ENCODE results near the gene TP53I13. TPM values are rescaled to one million over a fixed set of nuclear protein-coding genes. Genes with fewer than 3 reads are reported as not detected.

The TP53I13 gene
- total and polyA plus RNA-seq, 7 experiments from 2014 or later, result 19.3 to 87.5 (median 61.7) TPM

GRCh38 chr17:29590411-29591145 lies 22.1 kb downstream of the TP53I13 start:
- H3K27me3 ChIP-seq (ENCODE audit: control insufficient read depth in 2 of 2, insufficient read depth in 2 of 2, low read length in 2 of 2), result no peaks in the 10 kb centered on the region
- H3K27me3 Mint-ChIP-seq, result no peaks in the 10 kb centered on the region
- intact Hi-C loops (cut with micrococcal nuclease), result loop anchor here (1.0 to 5.0 kb wide), 3 partner anchors 10 to 298 kb away; no protein-coding TSS in a partner anchor
- DNase-seq, result peak in 2 of 9 donors; percentile 13 to 59
- no peaks in the 10 kb centered on the region for H3K9me3 ChIP-seq (ENCODE audit: control insufficient read depth in 2 of 3, low read length in 3 of 3)
- no peaks in the 10 kb centered on the region for H3K36me3 ChIP-seq (ENCODE audit: control insufficient read depth in 2 of 3, insufficient read depth in 3 of 3, low read length in 3 of 3)
- peak overlapping the region; percentile 67 for H3K4me3 ChIP-seq (ENCODE audit: low read length)
- CTCF ChIA-PET, result interaction anchor here (0.5 to 4.5 kb wide), 6 partner anchors 10 to 340 kb away, joined by 3 to 56 read pairs (median 10); partner anchors contain the start of gene SSH2
- H3K9me3 Mint-ChIP-seq, result no peaks in the 10 kb centered on the region
- H3K27ac ChIP-seq (ENCODE audit: low read depth, low read length), result peak overlapping the region; percentile 75
- peak overlapping the region; percentile 86 to 95 (median 91) for H3K4me3 Mint-ChIP-seq
- H3K4me1 ChIP-seq (ENCODE audit: control insufficient read depth in 2 of 2, insufficient read depth in 2 of 2, low read length in 2 of 2), result peaks cover 51 to 57% of the 10 kb centered on the region in 2 donors
- no peak for ATAC-seq
- peaks cover 28 to 65% (median 58%) of the 10 kb centered on the region in 7 donors for H3K4me1 Mint-ChIP-seq
- peak overlapping the region in 8 of 9 donors; percentile 70 to 92 (median 86) for H3K27ac Mint-ChIP-seq
- no peaks in the 10 kb centered on the region for H3K36me3 Mint-ChIP-seq
- POLR2A ChIA-PET, result interaction anchor here (0.6 to 5.0 kb wide), 8 partner anchors 9 to 415 kb away, joined by 3 to 59 read pairs (median 5); partner anchors contain the start of gene ABHD15

DNA sequence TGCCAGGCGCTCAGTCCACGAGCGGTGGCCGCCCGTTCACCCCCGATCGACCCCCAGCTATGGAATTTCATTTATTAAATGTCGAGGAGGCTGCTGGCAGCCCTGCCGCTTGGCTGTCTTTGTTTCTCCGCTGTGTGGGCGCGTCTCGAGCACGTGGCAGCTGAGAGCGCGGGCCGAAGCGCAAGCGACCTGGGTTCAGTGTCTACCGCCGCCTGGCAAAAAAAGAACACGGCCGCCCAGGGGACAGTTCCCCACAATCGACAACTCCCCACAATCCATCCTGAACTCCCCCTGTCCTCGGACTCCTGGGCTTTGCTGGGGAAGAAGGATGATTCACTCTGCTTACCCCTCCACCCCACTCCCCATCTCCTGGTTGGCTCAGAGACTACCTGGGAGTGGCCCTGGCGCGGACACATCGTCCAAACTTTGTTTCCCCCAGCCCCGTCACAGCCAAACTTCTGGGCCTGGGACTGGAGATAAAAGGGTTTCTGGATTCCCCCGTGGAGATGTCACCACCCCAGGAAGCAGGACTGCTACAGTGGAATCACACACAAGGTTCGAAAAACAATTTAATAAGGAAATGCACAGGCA lies 22.7 kb downstream of the TP53I13 start:
- Mint-ChIP-seq H3K4me3 (peak overlapping the region; percentile 70 to 95 (median 88)), H3K9me3 (no peaks in the 10 kb centered on the region), H3K36me3 (no peaks in the 10 kb centered on the region), H3K27ac (peak overlapping the region in 7 of 9 donors; percentile 41 to 86 (median 65)), H3K27me3 (no peaks in the 10 kb centered on the region), H3K4me1 (peaks cover 24 to 58% (median 52%) of the 10 kb centered on the region in 7 donors)
- Histone ChIP-seq H3K36me3 (ENCODE audit: control insufficient read depth in 2 of 3, insufficient read depth in 3 of 3, low read length in 3 of 3) (no peaks in the 10 kb centered on the region), H3K9me3 (ENCODE audit: control insufficient read depth in 2 of 3, low read length in 3 of 3) (no peaks in the 10 kb centered on the region), H3K4me1 (ENCODE audit: control insufficient read depth in 2 of 2, insufficient read depth in 2 of 2, low read length in 2 of 2) (peaks cover 50% of the 10 kb centered on the region in 2 donors), H3K27ac (ENCODE audit: low read depth, low read length) (peak overlapping the region; percentile 6), H3K27me3 (ENCODE audit: control insufficient read depth in 2 of 2, insufficient read depth in 2 of 2, low read length in 2 of 2) (no peaks in the 10 kb centered on the region), H3K4me3 (ENCODE audit: low read length) (no peak overlapping the region)
- ChIA-PET CTCF (interaction anchor here (0.5 to 4.5 kb wide), 9 partner anchors 8 to 339 kb away, joined by 3 to 56 read pairs (median 6); partner anchors contain the start of gene SSH2), POLR2A (interaction anchor here (0.6 to 5.0 kb wide), 8 partner anchors 10 to 415 kb away, joined by 3 to 59 read pairs (median 5); partner anchors contain the start of gene ABHD15)
- DNase-seq, result peak in 3 of 9 donors; percentile 24 to 35 (median 33)
- intact Hi-C loops (cut with micrococcal nuclease), result loop anchor here (1.0 to 5.0 kb wide), 3 partner anchors 11 to 298 kb away; no protein-coding TSS in a partner anchor
- no peak for ATAC-seq

DNA sequence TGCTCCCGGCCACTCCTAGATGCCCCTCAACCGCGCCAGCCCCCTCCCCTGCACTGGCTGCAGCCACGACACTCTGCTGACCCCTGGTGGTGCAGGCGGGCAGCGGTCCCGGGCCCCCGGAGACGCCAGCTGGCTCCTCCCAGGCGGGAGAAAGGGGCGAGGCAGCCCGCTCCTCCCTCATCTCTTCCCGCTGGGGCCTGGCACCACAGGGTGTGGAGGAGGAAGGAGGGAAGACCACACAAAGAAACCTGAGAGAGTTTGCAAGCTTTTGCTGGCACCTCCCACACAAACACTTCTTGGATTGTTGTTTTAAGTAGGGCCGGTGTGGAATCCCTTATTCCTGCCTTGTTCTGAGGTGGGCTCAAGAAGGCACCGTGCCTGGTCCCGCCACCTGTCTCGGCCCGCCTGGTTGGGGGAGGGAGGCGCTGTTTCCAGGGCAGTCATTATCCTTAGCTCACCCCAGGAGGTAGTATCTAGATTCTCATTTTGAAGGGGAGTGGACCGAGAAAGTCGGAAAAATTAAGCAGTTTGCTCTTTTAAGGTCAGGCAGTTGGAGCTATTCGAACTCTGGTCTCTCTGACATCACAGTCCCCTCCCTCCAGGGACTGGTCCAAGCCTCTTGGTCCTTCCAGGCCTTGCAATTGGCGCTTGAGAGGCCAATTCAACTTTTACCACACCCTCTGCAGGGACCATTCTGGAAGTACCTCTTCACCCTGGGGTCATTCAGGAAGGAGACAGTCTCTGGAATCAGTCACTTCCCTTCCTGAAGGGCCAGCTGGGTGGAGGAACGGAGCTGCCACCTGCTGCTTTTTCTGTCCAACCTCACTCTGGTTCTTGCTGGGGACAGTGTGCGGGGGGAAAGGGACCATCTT lies 23.5 kb downstream of the TP53I13 start:
- Mint-ChIP-seq H3K27ac (peak overlapping the region in 6 of 9 donors; percentile 33 to 86 (median 60)), H3K27me3 (no peaks in the 10 kb centered on the region), H3K36me3 (no peaks in the 10 kb centered on the region), H3K9me3 (no peaks in the 10 kb centered on the region), H3K4me3 (peak overlapping the region; percentile 70 to 95 (median 88)), H3K4me1 (peaks cover 24 to 51% (median 44%) of the 10 kb centered on the region in 7 donors)
- no peaks in the 10 kb centered on the region for H3K36me3 ChIP-seq (ENCODE audit: control insufficient read depth in 2 of 3, insufficient read depth in 3 of 3, low read length in 3 of 3)
- H3K4me3 ChIP-seq (ENCODE audit: low read length), result no peak overlapping the region
- no peaks in the 10 kb centered on the region for H3K27me3 ChIP-seq (ENCODE audit: control insufficient read depth in 2 of 2, insufficient read depth in 2 of 2, low read length in 2 of 2)
- no peak overlapping the region for H3K27ac ChIP-seq (ENCODE audit: low read depth, low read length)
- H3K9me3 ChIP-seq (ENCODE audit: control insufficient read depth in 2 of 3, low read length in 3 of 3), result no peaks in the 10 kb centered on the region
- intact Hi-C loops (cut with micrococcal nuclease), result loop anchor here (1.0 to 5.0 kb wide), 3 partner anchors 12 to 299 kb away; no protein-coding TSS in a partner anchor
- CTCF ChIA-PET, result interaction anchor here (0.7 to 4.5 kb wide), 11 partner anchors 9 to 338 kb away, joined by 3 to 56 read pairs (median 4); partner anchors contain the start of gene SSH2
- ATAC-seq, result peak; percentile 45
- peaks cover 47 to 50% of the 10 kb centered on the region in 2 donors for H3K4me1 ChIP-seq (ENCODE audit: control insufficient read depth in 2 of 2, insufficient read depth in 2 of 2, low read length in 2 of 2)
- POLR2A ChIA-PET, result interaction anchor here (0.5 to 5.0 kb wide), 6 partner anchors 11 to 315 kb away, joined by 4 to 59 read pairs (median 5); no protein-coding TSS in a partner anchor
- peak in 8 of 9 donors; percentile 58 to 88 (median 64) for DNase-seq

- intact Hi-C loops (cut with micrococcal nuclease), result loop anchor here (1.0 to 5.0 kb wide), 2 partner anchors 20 to 221 kb away; no protein-coding TSS in a partner anchor
- POLR2A ChIA-PET, result interaction anchor here (1.4 to 5.0 kb wide), 4 partner anchors 12 to 24 kb away, joined by 4 to 59 read pairs (median 10); no protein-coding TSS in a partner anchor
- no peaks in the 10 kb centered on the region for H3K9me3 Mint-ChIP-seq
- Histone ChIP-seq H3K4me3 (ENCODE audit: low read length) (peak within 1 kb of the TSS; percentile 48), H3K36me3 (ENCODE audit: control insufficient read depth in 2 of 3, insufficient read depth in 3 of 3, low read length in 3 of 3) (no peaks in the 10 kb centered on the region), H3K27ac (ENCODE audit: low read depth, low read length) (peak within 1 kb of the TSS; percentile 26), H3K27me3 (ENCODE audit: control insufficient read depth in 2 of 2, insufficient read depth in 2 of 2, low read length in 2 of 2) (no peaks in the 10 kb centered on the region), H3K9me3 (ENCODE audit: control insufficient read depth in 2 of 3, low read length in 3 of 3) (no peaks in the 10 kb centered on the region), H3K4me1 (ENCODE audit: control insufficient read depth in 2 of 2, insufficient read depth in 2 of 2, low read length in 2 of 2) (peaks cover 39% of the 10 kb centered on the region in 2 donors)
- H3K4me3 Mint-ChIP-seq, result peak within 1 kb of the TSS; percentile 70 to 95 (median 88)
- H3K27ac Mint-ChIP-seq, result peak within 1 kb of the TSS in 4 of 9 donors; percentile 33 to 62 (median 38)
- no peaks in the 10 kb centered on the region for H3K36me3 Mint-ChIP-seq
- CTCF ChIA-PET, result interaction anchor here (1.1 to 4.5 kb wide), 8 partner anchors 12 to 337 kb away, joined by 3 to 56 read pairs (median 7); partner anchors contain the start of gene SSH2
- ATAC-seq (peak; percentile 6), DNase-seq (peak in 2 of 9 donors; percentile 29 to 64)
- no peaks in the 10 kb centered on the region for H3K27me3 Mint-ChIP-seq
- peaks cover 16 to 41% (median 35%) of the 10 kb centered on the region in 7 donors for H3K4me1 Mint-ChIP-seq
Measured at GRCh38 chr17:29592850-29593551, 24.5 kb downstream of the TP53I13 start, which contains the start of gene ANKRD13B. ANKRD13B (plus strand) TSS chr17:29593132; CDS start chr17:29593622, 490 bp downstream.

- Mint-ChIP-seq H3K9me3 (no peaks in the 10 kb centered on the region), H3K27me3 (no peaks in the 10 kb centered on the region), H3K4me1 (peaks cover 11 to 37% (median 31%) of the 10 kb centered on the region in 7 donors), H3K27ac (no peak overlapping the region), H3K36me3 (no peaks in the 10 kb centered on the region), H3K4me3 (peak overlapping the region; percentile 37 to 94 (median 68))
- Histone ChIP-seq H3K36me3 (ENCODE audit: control insufficient read depth in 2 of 3, insufficient read depth in 3 of 3, low read length in 3 of 3) (no peaks in the 10 kb centered on the region), H3K4me1 (ENCODE audit: control insufficient read depth in 2 of 2, insufficient read depth in 2 of 2, low read length in 2 of 2) (peaks cover 34% of the 10 kb centered on the region in 2 donors), H3K27me3 (ENCODE audit: control insufficient read depth in 2 of 2, insufficient read depth in 2 of 2, low read length in 2 of 2) (no peaks in the 10 kb centered on the region), H3K4me3 (ENCODE audit: low read length) (peak overlapping the region; percentile 38), H3K9me3 (ENCODE audit: control insufficient read depth in 2 of 3, low read length in 3 of 3) (no peaks in the 10 kb centered on the region), H3K27ac (ENCODE audit: low read depth, low read length) (peak overlapping the region; percentile 26)
- CTCF ChIA-PET, result interaction anchor here (1.2 to 4.5 kb wide), 4 partner anchors 13 to 224 kb away, joined by 6 to 56 read pairs (median 28); no protein-coding TSS in a partner anchor
- DNase-seq, result no peak
- ATAC-seq, result no peak
- intact Hi-C loops (cut with micrococcal nuclease), result loop anchor here (1.0 to 5.0 kb wide), 3 partner anchors 13 to 222 kb away; no protein-coding TSS in a partner anchor
- POLR2A ChIA-PET, result interaction anchor here (1.4 to 5.0 kb wide), 5 partner anchors 9 to 23 kb away, joined by 4 to 59 read pairs (median 5); no protein-coding TSS in a partner anchor
Measured at GRCh38 chr17:29593591-29594518, 25.4 kb downstream of the TP53I13 start.

Data from naive thymus-derived CD4-positive, alpha-beta T cell (primary cell).